Coronary artery (tissue), 2 donors: ENCODE measurements around the gene TDP1.

ENCODE experiments used
- DNase-seq: peaks from one replicate; pipeline ENCODE4 v3.0.0-alpha.2; 2017; ENCODE audit warnings: low spot score
- H3K27ac ChIP-seq, 2 donors: fragments of 200-600 bp; sonication (generic); one replicate each; pipeline ENCODE4 v1.5.1; 2016 to 2019
- H3K4me3 ChIP-seq: fragments of 200-600 bp; sonication (generic); 2 replicates; pipeline ENCODE4 v1.5.1; 2016; ENCODE audit warnings: mild to moderate bottlenecking, moderate library complexity
- TF ChIP-seq, protein P1 (sequence below): fragments of 200-600 bp; sonication (generic); IDR thresholded peaks from one replicate; pipeline ENCODE4 v1.5.1; 2019; ENCODE audit warnings: antibody characterized with exemption

Gene TDP1

DNA sequence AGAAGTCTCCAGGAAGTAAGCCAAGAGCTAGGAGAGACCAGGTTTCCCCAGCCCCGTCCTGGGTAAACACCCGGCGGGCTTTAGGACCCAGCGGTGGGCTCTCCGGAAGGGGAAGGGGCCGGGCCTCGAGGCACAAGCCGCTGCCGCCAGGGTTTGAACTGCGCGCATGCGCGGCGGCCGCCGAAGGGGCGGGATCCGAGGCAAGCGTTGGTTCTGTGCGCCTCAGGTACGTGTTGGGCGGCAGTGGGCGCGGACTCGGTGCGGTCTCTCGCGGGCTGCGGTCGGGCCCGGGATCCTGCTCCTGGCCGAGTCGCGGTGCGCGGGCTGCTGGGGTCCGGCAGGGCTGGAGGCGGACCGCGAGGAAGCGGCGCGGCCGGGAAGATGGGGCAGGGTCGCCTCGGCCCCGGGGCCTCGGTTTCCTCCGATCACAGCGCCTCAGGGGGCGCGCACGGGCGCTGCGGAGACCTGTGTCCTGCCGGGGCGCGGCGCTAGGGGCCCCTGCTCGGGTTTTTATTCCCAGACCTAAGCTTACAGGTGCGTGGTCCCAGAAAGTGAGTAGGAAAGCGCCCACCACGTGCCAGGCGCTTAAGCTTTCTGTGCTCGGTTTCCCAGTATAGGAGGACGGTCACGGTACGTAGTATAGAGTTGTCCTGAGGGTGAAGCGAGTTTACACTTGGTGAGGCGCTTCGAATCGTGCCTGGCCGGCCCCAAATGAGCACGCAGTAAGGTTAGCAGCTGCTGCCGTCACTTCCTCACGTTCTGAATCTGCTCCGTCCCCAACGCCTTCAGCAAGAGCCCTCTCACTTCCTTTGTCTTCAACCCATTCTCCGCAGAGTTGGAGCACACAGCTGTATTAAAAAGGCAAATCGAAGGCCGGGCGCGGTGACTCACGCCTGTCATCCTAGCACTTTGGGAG, at the start of gene TDP1:
Gene TDP1 (plus strand): TSS at position 183 of the 916 bp plus-strand sequence. CDS start 7,188 bp downstream, outside the sequence.
- TF ChIP-seq, protein P1, sequence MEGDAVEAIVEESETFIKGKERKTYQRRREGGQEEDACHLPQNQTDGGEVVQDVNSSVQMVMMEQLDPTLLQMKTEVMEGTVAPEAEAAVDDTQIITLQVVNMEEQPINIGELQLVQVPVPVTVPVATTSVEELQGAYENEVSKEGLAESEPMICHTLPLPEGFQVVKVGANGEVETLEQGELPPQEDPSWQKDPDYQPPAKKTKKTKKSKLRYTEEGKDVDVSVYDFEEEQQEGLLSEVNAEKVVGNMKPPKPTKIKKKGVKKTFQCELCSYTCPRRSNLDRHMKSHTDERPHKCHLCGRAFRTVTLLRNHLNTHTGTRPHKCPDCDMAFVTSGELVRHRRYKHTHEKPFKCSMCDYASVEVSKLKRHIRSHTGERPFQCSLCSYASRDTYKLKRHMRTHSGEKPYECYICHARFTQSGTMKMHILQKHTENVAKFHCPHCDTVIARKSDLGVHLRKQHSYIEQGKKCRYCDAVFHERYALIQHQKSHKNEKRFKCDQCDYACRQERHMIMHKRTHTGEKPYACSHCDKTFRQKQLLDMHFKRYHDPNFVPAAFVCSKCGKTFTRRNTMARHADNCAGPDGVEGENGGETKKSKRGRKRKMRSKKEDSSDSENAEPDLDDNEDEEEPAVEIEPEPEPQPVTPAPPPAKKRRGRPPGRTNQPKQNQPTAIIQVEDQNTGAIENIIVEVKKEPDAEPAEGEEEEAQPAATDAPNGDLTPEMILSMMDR = no peak
- Histone ChIP-seq H3K27ac (peak within 1 kb of the TSS; percentile 90 to 91), H3K4me3 (peak within 1 kb of the TSS; percentile 95)
- DNase-seq = peak; percentile 96

DNA sequence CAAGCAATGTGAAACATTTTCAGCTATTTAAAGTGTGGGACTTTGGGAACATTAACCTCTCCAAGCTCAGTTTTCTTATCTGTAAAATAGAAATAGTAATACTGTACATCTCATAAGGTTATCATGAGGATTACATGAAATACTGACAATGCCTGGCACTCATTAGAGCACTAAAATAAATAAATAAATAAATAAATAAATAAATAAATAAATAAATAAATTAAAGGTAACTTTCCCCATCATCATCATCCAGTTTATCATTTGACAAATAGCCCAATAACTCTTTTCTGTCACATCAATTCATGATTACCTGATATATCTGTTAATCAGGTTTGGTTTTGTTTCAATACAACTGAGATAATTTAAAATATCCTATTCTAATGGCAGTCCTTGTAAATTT, 49.7 kb upstream of the TDP1 start:
- TF ChIP-seq, protein P1 = no peak
- Histone ChIP-seq H3K4me3 (no peak overlapping the region), H3K27ac (no peak overlapping the region)
- no peak for DNase-seq

- H3K27ac ChIP-seq = no peak overlapping the region
- DNase-seq = no peak
- TF ChIP-seq, protein P1 = no peak
- H3K4me3 ChIP-seq = no peak overlapping the region
Measured at GRCh38 chr14:89907655-89908054, 48.1 kb upstream of the TDP1 start.

- no peak for DNase-seq
- Histone ChIP-seq H3K4me3 (no peak overlapping the region), H3K27ac (no peak overlapping the region)
- TF ChIP-seq, protein P1 = no peak
Measured at GRCh38 chr14:89908712-89909450, 46.8 kb upstream of the TDP1 start.

- no peak overlapping the region for H3K4me3 ChIP-seq
- TF ChIP-seq, protein P1 = no peak
- DNase-seq = no peak
- H3K27ac ChIP-seq = no peak overlapping the region
Measured at GRCh38 chr14:89909586-89909985, 46.1 kb upstream of the TDP1 start.

DNA sequence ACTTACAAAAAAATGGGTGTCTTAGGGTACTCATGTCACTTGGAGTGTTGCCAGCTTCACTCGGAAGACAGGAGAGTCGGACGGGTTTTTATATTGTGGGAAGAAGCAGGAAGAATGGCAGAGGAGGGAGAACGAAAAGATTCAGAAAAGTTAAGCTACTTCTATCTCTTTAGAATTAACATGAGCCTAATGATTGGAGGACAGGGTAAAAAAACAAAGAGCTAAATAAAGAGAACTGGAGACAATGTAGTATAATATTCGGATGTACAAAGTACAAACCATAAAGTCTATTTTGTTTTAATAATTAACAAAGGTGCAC, 45.1 kb upstream of the TDP1 start:
- H3K4me3 ChIP-seq = peak overlapping the region; percentile 29
- TF ChIP-seq, protein P1 = no peak

More for the DNA sequence above, 45.1 kb upstream of the TDP1 start:
- no peak for DNase-seq
- H3K27ac ChIP-seq = no peak overlapping the region
